ENCODE results near the gene TASOR.
"Not testable (repeated sequence)": the region's sequence is repeated elsewhere in the genome, so short reads cannot be mapped to it uniquely, and the experiment has no call there.

TASOR gene, protein sequence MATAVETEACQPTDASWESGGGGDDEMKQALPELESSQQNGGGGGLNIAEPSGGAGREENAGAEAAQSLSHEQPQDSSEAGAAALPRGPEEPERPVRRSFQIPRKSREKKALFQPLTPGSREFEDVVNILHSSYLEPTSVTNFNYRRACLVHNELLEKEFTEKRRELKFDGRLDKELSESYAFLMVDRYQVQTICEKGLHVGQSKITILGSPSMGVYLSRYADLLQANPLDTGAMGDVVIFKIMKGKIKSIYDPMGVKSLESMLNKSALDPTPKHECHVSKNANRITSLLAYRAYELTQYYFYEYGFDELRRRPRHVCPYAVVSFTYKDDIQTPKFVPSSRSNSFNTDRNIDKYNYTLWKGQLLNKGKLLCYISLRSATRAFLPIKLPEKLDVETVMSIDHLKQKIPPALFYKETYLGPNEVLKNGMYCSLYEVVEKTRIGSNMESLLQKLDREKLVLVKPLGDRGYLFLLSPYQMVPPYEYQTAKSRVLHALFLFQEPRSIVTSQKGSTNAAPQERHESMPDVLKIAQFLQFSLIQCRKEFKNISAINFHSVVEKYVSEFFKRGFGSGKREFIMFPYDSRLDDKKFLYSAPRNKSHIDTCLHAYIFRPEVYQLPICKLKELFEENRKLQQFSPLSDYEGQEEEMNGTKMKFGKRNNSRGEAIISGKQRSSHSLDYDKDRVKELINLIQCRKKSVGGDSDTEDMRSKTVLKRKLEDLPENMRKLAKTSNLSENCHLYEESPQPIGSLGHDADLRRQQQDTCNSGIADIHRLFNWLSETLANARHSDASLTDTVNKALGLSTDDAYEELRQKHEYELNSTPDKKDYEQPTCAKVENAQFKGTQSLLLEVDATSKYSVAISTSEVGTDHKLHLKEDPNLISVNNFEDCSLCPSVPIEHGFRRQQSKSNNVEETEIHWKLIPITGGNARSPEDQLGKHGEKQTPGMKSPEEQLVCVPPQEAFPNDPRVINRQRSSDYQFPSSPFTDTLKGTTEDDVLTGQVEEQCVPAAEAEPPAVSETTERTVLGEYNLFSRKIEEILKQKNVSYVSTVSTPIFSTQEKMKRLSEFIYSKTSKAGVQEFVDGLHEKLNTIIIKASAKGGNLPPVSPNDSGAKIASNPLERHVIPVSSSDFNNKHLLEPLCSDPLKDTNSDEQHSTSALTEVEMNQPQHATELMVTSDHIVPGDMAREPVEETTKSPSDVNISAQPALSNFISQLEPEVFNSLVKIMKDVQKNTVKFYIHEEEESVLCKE (N-terminal part only)

DNA sequence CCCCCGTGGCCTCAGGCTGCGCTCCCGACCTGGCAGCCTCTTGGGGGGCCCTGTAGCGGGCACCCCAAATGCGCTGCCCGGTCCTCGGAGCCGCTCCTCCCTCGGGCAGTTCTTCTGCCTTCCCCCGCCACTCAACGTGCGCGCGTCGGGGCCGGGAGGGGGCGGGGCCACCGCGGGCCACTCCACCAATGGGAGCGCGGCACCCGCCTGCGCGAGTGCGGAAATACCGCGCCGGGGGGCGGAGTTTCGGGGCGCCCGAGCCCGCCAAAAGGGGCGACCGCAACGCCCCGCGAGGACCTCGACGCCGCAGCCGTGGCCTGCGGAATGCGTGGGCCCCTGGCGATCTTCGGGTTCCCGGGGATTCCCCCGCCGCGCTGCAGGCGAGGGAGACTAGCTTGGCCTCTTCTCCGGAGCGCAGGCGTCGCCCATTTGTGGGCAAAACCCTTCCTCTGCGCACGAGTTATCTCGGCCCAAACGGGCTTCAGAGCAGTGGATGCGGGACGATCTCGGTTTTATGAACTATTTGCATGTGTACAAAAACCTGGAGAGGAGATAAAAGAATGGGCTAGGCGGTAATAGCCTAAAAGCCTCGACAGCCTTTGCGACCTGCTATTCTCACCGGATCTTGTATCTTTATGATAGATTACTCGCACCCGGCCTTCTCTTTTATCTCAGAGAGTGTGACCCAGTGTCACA is at the start of gene TASOR:
Gene TASOR (minus strand): TSS at position 144 of the 696 bp plus-strand sequence. CDS start 259 bp downstream, outside the sequence.
- DNase-seq, result peak; percentile 86

DNA sequence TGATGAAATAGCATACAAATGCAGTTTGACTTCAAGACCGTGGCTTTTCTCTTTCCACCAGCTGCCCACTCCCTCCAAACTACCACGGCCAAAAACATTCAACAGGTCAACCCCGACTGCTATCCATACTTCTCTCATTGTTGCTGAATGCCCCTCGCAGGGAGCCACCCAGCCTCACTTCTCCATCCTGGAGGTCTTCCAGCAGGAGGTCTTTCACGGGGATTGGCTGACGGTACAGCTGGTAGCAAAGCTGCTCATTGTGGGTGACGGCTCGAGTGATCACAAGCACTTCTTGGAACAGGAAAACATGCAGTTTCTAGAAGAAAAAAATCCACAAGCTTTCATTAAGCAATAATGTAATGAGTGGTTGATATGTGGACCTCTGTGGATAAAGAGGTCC is 49.0 kb upstream of the TASOR start:
- DNase-seq, result no peak

DNA sequence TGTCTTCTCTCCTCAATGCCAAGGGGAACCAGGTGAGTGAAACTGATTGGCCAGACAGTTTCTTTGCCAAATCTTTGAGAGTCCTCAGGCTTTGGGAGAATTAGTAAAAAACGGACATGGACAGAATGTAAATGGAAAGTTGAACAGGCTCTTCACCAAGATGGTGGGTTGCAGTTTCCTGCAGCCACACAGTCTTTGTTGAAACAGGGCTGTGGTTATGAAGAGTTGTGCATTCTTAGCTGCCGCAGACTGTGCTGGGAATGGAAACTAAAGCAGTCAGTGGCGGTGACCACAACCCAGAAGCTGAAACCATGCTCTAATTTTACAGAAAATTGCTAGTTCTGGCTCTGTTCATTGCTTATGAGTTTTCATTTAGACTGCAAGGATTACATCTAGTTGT is 42.1 kb upstream of the TASOR start:
- no peak for DNase-seq

DNA sequence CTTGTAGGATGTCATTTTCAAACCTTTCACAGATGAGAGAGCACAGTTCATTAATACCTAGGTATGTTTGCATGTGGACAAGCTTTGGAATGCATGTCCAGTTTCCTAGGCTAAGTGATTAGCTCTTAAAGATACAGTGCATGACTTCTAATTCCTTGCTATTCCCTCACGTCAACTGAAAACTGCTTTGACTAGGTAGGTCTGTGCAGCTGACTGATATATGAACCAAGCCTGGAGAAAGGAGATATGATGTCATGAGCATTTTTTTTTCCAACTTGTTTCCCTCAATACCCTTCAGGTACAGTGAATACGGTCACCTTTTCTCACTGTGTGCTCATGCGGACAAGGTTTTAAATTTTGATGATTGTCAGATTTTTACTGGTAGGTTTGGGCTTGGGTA is 41.6 kb upstream of the TASOR start:
- no peak for DNase-seq

DNA sequence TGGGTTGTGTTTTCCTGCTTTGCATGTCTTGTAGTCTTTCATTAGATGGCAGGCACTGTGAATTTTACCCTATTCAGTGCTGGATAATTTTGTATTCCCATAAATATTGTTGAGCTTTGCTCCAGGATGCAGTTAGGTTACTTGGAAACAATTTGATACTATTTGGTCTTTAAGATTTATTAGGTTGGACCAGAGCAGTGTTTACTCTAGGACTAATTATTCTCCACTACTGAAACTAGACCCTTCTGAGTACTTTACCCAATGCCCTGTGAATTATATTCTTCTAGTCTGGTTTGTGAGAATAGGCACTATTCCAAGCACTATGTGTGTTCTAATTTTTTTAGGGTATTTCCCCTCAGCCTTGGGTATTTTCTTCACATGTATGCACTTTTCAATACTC is 37.8 kb upstream of the TASOR start:
- DNase-seq, result no peak

DNA sequence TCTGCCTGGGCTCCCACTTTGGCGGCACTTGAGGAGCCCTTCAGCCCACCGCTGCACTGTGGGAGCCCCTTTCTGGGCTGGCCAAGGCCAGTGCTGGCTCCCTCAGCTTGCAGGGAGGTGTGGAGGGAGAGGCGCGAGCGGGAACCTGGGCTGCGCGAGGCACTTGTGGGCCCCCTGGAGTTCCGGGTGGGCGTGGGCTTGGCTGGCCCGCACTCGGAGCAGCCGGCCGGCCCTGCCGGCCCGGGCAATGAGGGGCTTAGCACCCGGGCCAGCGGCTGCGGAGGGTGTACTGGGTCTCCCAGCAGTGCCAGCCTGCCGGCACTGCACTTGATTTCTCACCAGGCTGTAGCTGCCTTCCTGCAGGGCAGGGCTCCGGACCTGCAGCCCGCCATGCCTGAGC is 35.7 kb upstream of the TASOR start:
- DNase-seq, result not testable (repeated sequence)

DNA sequence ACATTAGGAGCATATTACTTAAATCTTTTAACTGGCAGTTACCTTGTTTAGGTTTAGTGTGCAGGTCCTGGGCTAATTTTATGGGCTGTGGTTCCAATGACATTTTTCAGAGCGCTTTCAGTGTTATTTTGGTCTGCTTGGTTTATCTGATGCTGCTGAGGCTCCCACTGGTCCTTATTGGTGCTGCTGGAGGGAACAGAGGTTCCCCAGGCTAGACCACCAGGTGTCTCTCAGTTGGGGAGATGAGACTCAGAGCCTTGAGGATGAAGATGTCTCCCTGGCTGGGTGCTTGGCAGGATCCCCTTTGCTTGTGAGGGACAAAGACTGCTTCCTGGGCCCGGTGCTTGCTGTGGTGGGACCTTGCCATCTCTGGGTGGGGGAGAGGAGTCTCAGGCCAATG is 28.3 kb upstream of the TASOR start:
- no peak for DNase-seq

DNA sequence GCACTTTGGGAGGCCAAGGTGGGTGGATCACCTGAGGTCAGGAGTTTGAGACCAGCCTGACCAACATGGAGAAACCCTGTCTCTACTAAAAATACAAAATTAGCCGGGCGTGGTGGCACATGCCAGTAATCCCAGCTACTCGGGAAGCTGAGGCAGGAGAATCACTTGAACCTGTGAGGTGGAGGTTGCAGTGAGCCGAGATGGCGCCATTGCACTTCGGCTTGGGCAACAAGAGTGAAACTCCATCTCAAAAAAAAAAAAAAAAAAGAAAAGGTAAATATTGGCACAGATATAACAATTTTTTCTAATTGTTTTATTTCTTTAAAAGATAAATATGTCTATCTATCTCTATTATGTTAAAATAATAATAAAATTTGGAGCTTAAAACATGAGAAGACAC is 24.3 kb upstream of the TASOR start:
- not testable (repeated sequence) for DNase-seq

DNA sequence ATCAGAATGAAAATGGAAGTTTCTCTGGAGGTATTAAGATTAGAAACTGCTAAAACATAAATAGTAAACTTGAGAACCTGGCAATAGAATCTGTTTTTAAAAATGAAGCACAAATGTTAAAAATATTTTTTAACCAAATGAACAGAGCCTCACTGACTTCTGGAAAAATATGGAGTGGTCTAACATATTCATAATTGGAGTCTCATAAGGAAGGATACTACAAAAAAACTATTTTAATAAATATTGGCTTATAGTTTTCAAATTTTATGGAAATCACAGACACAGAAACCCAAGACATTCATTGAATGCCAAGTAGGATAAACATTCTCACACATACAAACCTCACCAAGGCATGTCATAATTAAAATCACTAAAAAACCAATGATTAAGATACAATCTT is 23.6 kb upstream of the TASOR start:
- no peak for DNase-seq

DNA sequence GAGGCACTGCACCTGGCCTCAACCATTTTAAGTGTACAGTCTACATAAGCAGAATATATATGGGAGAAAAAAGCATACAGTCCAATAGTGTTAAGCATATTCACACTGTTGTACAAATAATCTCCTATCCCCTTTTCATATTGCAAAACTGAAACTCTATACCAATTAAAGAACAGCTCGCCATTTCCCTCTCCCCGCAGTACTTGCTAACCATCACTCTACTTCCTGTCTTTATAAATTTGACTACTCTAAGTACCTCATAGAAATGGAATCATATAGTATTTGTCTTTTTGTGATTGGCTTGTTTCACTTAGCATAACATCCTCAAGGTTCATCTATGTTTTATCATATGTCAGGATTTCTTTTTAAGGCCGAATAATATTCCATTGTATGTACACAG is 21.6 kb upstream of the TASOR start:
- no peak for DNase-seq

DNA sequence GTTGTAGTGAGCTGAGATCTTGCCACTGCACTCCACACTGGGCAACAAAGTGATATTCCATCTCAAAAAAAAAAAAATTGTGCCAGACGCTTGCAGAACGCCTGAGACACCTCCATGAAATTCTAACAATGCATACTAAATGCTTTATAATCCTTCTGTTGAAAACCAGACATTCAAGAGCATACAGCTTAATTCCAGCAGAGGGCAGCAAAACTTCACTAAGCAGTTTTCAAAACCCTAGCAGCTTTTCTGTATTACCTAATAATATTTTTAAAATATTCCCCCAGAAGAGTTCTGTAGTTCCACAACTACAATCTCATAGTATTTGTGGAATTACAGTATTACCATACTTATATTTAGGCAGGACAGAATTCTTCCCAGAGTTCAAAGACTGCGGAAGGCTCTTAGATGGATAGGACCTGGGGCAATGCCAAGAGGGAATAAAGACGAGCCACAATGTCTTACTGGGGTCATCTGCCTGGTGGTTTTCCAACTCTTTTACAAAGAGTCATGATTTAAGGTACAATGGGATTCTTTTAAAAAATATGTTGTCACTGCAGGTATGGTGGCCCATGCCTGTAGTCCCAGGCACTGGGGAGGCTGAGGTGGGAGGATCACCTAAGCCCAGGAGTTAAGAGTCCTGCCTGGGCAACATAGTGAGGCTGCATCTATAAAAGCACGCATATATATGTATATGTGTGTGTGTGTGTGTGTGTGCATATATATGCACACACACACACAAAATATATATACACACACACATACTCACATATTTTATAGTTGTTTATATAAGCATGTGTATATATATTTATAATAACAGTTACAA is 19.6 kb upstream of the TASOR start:
- DNase-seq, result peak; percentile 69

DNA sequence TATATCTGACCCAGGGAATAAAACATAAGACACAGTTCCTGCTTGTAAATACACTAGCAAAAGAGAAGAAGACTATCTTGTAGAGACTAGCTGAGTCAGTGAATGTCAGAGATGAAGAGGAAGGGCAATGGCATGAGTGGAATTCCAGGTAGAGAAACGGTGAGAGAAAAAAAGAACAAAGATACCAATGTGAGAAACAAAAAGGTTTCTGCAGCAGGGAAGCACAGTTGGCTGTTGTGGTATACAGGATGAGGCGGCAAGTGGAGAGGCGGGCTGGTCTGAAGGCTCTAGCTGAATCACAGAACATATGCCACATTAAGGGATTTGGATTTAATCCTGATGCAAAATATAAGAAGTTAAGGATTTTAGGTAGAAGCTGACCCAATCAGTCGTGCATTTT is 17.1 kb upstream of the TASOR start:
- DNase-seq, result no peak

DNA sequence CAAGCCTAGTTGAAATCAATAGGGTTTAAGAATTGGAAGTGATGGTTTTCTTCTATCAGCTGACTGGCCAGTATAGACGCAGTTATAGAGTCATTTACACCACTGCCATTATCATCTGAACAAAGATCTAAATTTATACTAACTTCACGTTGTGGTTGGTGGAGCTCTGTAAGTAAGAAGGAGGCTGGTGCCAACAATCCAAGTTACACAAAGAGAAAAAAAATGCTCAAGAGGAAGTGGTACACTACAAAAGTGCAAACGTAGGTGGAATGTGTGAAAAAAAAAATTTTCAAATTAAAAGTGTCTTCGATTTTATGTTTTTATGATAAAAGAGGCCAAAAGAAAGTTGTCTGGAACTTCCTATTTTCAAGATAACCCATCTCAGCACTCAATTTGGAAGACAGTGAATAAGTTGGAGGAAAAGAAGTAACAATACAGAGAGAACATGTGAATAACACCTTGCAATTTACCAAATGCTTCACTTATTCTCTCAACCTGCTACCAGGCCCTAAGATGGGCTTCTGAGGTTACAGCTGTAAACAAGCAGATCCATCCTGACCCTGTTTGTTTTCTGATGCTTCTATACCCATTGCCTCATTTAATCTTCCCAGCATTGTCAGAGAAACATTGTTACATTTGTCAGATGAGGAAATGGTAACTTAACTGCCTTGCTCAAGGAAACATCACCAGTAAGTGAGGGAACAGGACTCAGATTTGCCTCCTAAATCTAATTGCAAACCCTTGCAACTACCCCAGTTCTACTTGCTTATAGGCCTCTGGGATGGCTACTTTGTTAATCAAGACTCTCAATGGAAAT is 12.0 kb upstream of the TASOR start:
- DNase-seq, result no peak

DNA sequence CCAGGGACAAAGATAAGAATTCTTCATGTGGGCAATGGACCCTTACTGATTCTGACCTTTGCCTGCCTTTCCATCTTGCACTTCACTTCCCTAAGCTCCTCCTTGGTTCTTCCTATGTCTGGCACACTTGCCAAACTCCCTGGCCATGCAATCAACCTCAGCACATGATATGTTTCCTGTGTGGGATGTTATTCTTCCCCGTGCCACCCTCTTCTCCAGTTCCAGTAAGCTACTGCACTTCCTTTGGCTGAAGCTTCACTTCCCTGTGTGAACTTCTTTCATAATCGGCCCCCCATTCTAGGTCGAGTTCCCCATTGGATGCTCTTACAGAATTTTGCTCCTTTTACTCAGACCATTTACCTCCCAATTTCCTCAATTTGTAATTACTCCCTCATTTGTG is 10.7 kb upstream of the TASOR start:
- no peak for DNase-seq

DNA sequence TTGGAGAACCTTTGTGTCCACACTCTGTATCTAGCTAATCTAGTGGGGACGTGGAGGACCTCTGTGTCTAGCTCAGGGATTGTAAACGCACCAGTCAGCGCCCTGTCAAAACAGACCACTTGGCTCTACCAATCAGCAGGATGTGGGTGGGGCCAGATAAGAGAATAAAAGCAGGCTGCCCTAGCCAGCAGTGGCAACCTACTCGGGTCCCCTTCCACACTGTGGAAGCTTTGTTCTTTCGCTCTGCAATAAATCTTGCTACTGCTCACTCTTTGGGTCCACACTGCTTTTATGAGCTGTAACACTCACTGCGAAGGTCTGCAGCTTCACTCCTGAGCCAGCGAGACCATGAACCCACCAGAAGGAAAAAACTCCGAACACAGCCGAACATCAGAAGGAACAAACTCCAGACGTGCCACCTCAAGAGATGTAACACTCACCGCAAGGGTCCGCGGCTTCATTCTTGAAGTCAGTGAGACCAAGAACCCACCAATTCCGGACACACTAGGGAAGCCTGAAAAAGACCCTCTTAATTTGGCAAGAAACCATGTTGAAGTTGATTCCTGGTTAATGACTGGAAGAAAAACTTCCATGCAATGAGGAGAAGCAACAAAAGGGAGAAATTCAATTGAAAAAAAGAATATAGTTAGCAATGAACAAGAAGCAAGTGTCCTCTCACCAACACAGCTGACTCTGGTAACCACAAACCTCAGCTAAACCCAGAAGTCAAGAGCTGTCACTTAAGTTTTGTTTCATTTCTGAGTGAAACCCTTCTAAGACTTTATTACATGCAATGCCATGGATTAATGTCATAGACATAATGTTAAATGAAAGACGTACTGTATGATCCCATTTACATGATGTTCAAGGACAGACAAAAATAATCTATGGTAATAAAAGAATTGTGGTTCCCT is 9.7 kb upstream of the TASOR start:
- DNase-seq, result not testable (repeated sequence)

DNA sequence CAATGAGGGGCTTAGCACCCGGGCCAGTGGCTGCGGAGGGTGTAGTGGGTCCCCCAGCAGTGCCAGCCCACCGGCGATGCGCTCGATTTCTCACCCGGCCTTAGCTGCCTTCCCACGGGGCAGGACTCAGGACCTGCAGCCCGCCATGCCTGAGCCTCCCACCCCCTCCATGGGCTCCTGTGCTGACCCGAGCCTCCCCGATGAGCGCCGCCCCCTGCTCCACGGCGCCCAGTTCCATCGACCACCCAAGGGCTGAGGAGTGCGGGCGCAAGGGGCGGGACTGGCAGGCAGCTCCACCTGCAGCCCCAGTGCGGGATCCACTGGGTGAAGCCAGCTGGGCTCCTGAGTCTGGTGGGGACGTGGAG is 8.9 kb upstream of the TASOR start:
- not testable (repeated sequence) for DNase-seq

DNA sequence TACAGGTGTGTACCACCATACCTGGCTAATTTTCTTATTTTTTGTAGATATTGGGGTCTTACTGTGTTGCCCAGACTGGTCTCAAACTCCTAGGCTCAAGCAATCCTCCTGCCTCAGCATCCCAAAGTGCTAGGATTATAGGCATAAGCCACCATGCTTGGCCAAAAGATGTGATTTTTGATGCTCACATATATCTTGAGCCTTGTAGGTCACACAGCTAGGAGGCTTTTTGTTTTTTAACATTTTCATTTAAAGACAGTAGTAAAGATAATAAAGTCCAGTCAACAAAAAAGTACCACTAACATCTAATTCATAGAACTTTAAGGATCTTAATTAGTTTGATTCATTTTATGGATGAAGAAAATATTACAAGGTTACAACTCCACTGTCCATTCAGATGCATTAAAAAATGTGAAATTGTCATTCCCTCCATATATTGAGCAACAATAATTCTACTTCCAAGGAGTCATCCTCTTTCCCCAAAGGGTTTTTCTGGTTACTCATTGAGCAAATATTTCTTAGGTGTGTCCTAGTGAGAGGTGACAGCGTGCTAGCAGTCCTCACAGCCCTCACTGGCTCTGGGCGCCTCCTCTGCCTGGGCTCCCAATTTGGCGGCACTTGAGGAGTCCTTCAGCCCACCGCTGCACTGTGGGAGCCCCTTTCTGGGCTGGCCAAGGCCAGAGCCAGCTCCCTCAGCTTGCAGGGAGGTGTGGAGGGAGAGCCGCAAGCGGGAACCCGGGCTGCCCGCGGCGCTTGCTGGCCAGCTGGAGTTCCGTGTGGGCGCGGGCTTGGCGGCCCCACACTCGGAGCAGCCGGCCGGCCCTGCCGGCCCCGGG is 8.3 kb upstream of the TASOR start:
- DNase-seq, result no peak

DNA sequence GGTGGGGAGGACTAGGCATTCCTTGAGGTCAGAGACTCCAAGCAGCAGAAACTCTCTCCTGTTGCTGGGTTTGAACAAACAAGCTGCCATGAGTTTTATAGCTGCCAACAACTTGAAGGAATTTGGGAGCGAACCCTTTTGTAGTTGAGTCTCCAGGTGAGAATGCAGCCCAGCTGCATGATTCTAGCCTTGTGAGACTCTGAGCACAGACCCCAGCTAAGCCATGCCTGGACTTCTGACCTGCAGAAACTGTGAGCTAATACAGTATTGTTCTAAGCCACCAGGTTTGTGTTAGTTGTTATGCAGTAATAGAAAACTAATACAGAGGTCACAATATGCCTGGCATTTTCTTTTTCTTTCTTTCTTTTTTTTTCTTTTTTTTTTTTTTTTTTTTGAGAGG is 6.2 kb upstream of the TASOR start:
- DNase-seq, result no peak

DNA sequence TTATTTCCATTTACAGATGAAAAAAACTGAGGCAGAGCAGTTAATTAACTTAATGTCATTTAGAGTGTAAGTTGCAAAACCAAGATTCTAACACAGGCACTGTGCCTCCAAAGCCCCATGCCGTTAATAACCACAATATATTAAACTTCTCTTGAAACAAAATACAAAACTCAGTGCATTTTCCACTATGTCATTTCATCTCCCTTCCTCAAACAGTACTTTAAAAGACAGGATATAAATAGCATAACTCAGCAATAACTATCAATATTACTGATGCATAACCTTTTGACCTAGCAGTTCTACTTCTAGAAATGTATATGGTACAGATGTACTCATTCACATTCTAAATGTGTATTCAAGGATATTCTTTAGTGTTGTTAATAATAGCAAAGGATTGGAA is 5.1 kb upstream of the TASOR start:
- no peak for DNase-seq
